ENCODE data around the gene CPA1. TPM values are rescaled to one million over a fixed set of nuclear protein-coding genes. Genes with fewer than 3 reads are reported as not detected.

Gene CPA1
- total and polyA plus RNA-seq, 9 of the 15 experiments (the other 6 are each of a cell fraction or from before 2014, with no cell fraction given) = 6.5 TPM; not detected in 8

GRCh38 chr7:130356876-130357611 is 23.2 kb upstream of the CPA1 start:
- peak; percentile 6 for FAIRE-seq
- no peaks in the 10 kb centered on the region; a peak in 1 of 5 replicates for H3K4me1 ChIP-seq (replicated peaks in 1 of 2; ENCODE audit: control insufficient read depth in 2 of 2, insufficient read depth in 2 of 2, low read length in 2 of 2)
- TF ChIP-seq SIRT6 (IDR thresholded peaks at IDR 0.05; ENCODE audit: low read depth, low read length) (no peak), DPF2 (IDR thresholded peaks at IDR 0.05) (peak; percentile 52), NCOA4 (IDR thresholded peaks at IDR 0.05; ENCODE audit: partially characterized antibody) (no peak), TFAP4 (CRISPR knock-in tag; IDR thresholded peaks at IDR 0.05; ENCODE audit: borderline replicate concordance) (0 out of 2 replicates have a peak, but pooled peaks have one; percentile 13), YY1 (IDR thresholded peaks at IDR 0.05; ENCODE audit: borderline replicate concordance in 1 of 3, control insufficient read depth in 1 of 3, extremely low read depth in 1 of 3, insufficient read depth in 3 of 3, insufficient read length in 1 of 3, insufficient replicate concordance in 2 of 3, low read depth in 1 of 3, low read length in 2 of 3) (peak in 2 of 3 experiments; percentile 24 to 39), FOSL1 (tag; conservative IDR thresholded peaks at IDR 0.05) (peak; percentile 76), EGR1 (conservative IDR thresholded peaks at IDR 0.05) (peak; percentile 40), CEBPG (CRISPR knock-in tag; IDR thresholded peaks at IDR 0.05) (peak; percentile 76; the same call in 1 of the 2 replicates), CEBPG (tag; conservative IDR thresholded peaks at IDR 0.05 in 1 of 2, IDR thresholded peaks at IDR 0.05 in 1 of 2) (peak; percentile 74 to 88), BRD4 (IDR thresholded peaks at IDR 0.05) (no peak), JUN (IDR thresholded peaks at IDR 0.05; ENCODE audit: borderline replicate concordance, low read depth, low read length) (peak; percentile 93), JUN (CRISPR knock-in tag; IDR thresholded peaks at IDR 0.05; ENCODE audit: borderline replicate concordance) (no peak), RBM14 (IDR thresholded peaks at IDR 0.05; ENCODE audit: borderline replicate concordance, insufficient read depth, low read depth, low read length) (no peak), TFAM (CRISPR knock-in tag; conservative IDR thresholded peaks at IDR 0.05) (no peak), ESRRB (CRISPR knock-in tag; IDR thresholded peaks at IDR 0.05; ENCODE audit: borderline replicate concordance) (no peak), MAZ (CRISPR knock-in tag; conservative IDR thresholded peaks at IDR 0.05 in 1 of 2, IDR thresholded peaks at IDR 0.05 in 1 of 2) (peak in 1 of 2 experiments; percentile 60; a peak in 1 of 4 replicates), RCOR1 (IDR thresholded peaks at IDR 0.05; ENCODE audit: borderline replicate concordance in 1 of 2, low read depth in 2 of 2, low read length in 2 of 2) (no peak), MBD1 (CRISPR knock-in tag; IDR thresholded peaks at IDR 0.05) (no peak), ELF4 (CRISPR knock-in tag; IDR thresholded peaks at IDR 0.05) (no peak)

More at GRCh38 chr7:130356876-130357611, 23.2 kb upstream of the CPA1 start:
- ChIA-PET CTCF (ENCODE audit: low intra/inter-chr PET ratio) (interaction anchor here (0.6 kb wide), 1 partner anchor 1720 kb away, joined by 4 read pairs; no protein-coding TSS in a partner anchor), POLR2A (interaction anchor here (1.2 to 1.9 kb wide), 2 partner anchors 8 to 12 kb away, joined by 5 to 8 read pairs; partner anchors contain the start of gene CPA5)
- Histone ChIP-seq H3K4me2 (ENCODE audit: insufficient read depth, low read length) (no peak overlapping the region), H3K27ac (ENCODE audit: extremely low read depth, low read depth, low read length) (no peak overlapping the region), H3K27me3 (ENCODE audit: control insufficient read depth in 2 of 2, insufficient read depth in 2 of 2, low read length in 2 of 2) (peaks cover 8 to 48% of the 10 kb centered on the region in 2 experiments; a peak in 4 of 5 replicates), H3K9me1 (ENCODE audit: control insufficient read depth, insufficient read depth, low read length) (no peaks in the 10 kb centered on the region), H3K4me3 (no peak overlapping the region), H3K9me3 (replicated peaks; ENCODE audit: control insufficient read depth, insufficient read depth, low read depth, low read length) (peaks cover 5% of the 10 kb centered on the region; the same call in 1 of the 2 replicates), H2AFZ (ENCODE audit: low read depth, low read length) (no peak overlapping the region), H3K9ac (ENCODE audit: insufficient read depth in 1 of 2, low read depth in 2 of 2, low read length in 2 of 2) (no peak overlapping the region), H3K79me2 (ENCODE audit: control insufficient read depth, insufficient read depth, low read length) (no peaks in the 10 kb centered on the region), H3K36me3 (ENCODE audit: control insufficient read depth, insufficient read depth, low read length) (no peaks in the 10 kb centered on the region), H4K20me1 (replicated peaks; ENCODE audit: control insufficient read depth, insufficient read depth, low read length) (no peaks in the 10 kb centered on the region)
- BruUV-seq (replicated peaks) = no TSS peak
- DNase-seq (ENCODE audit: extremely low read depth in 1 of 4, low spot score in 3 of 4) = peak in 2 of 4 experiments; percentile 55 to 56
- WGBS (ENCODE audit: insufficient coverage, low coverage, missing lambda C conversion rate) = 21% methylated on average over 16 of the region's 16 CpGs
- in situ Hi-C loops (cut with MboI) = no loop called here
- intact Hi-C loops (cut with micrococcal nuclease) = no loop called here
- ATAC-seq = peak; percentile 74

Measured in K562 (cell line).